ENCODE data around the gene PPP1R1C.

DNA sequence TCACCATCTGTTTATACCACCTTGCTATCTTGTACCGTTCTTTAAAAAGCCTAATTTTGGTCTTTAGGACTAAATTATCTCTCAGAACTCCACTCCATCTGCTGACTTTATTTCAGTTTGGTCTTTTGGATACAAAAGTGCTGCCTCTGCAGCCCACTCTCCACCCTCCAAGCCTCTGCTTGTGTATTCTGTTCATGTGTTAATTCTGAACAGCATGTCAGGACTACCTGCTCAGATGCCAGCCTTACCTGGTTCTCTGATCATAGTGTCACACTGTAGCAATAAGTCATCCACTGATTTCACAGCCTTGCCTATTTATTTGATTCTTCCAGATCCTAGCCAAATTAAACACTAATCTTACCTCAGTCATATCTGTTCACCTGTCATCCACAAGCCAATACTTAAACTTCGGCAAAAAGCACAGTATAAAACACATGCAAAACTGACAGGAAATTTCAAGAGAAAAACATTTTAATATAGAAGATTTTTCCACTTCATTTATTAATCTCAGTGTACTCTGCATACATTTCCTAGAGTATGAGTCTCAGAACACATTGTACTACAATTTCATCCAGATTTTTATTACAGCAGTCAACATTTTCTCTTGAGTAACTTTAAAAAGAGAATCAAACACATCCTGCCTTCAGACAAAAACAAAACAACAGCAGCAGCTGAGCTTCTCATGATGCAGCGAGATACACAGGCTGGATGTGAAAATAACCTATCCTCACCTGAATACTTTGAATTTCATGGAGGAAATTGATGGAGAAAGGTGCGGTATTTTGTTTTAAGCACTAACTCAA lies 64.9 kb downstream of the PPP1R1C start:
- TF ChIP-seq POLR2A (IDR thresholded peaks at IDR 0.05), result no peak
- TF ChIP-seq, protein P1, sequence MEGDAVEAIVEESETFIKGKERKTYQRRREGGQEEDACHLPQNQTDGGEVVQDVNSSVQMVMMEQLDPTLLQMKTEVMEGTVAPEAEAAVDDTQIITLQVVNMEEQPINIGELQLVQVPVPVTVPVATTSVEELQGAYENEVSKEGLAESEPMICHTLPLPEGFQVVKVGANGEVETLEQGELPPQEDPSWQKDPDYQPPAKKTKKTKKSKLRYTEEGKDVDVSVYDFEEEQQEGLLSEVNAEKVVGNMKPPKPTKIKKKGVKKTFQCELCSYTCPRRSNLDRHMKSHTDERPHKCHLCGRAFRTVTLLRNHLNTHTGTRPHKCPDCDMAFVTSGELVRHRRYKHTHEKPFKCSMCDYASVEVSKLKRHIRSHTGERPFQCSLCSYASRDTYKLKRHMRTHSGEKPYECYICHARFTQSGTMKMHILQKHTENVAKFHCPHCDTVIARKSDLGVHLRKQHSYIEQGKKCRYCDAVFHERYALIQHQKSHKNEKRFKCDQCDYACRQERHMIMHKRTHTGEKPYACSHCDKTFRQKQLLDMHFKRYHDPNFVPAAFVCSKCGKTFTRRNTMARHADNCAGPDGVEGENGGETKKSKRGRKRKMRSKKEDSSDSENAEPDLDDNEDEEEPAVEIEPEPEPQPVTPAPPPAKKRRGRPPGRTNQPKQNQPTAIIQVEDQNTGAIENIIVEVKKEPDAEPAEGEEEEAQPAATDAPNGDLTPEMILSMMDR (IDR thresholded peaks at IDR 0.05), result no peak
- no peak for TF ChIP-seq EP300 (IDR thresholded peaks at IDR 0.05)
